H1 (cell line): ENCODE results near the gene CFDP1.

Experiments used
- ASH2L ChIP-seq: fragments of 200-600, 300-600 bp; sonication (generic); IDR thresholded peaks from one replicate; pipeline ENCODE4 v1.7.1; 2017; ENCODE audit warnings: low read length
- ATF3 ChIP-seq: IDR thresholded peaks from 2 replicates; pipeline ENCODE4 v1.6.1; 2011; ENCODE audit warnings: low read depth, mild to moderate bottlenecking, low read length; ENCODE audit not compliant: insufficient read depth
- CBX8 ChIP-seq: fragments of 300-800, 300-1000 bp; sonication (generic); IDR thresholded peaks from 2 replicates; pipeline ENCODE4 v1.7.1; 2016; ENCODE audit warnings: low read depth, low read length, borderline replicate concordance
- CTCF ChIP-seq, 3 experiments: IDR thresholded peaks; 1 replicate in 2 of 3; 2 replicates in 1 of 3; pipeline versions ENCODE4 v1.5.1 to v1.6.1; 2011; ENCODE audit warnings: low read length in 3 of 3, mild to moderate bottlenecking in 3 of 3, inconsistent platforms in 2 of 3, low read depth in 1 of 3, moderate library complexity in 1 of 3; ENCODE audit not compliant: insufficient read depth in 1 of 3; ENCODE audit errors: control extremely low read depth in 1 of 3
- EP300 ChIP-seq, 2 experiments: IDR thresholded peaks; 1 replicate in 1 of 2; 2 replicates in 1 of 2; pipeline ENCODE4 v1.6.1; 2011 to 2012; ENCODE audit warnings: low read depth in 2 of 2, low read length in 2 of 2, mild to moderate bottlenecking in 2 of 2, borderline replicate concordance in 1 of 2, inconsistent platforms in 1 of 2, moderate library complexity in 1 of 2
- POLR2A ChIP-seq, 2 experiments: IDR thresholded peaks; 1 replicate in 1 of 2; 2 replicates in 1 of 2; pipeline ENCODE4 v1.6.1; 2011; ENCODE audit warnings: low read depth in 2 of 2, low read length in 2 of 2, mild to moderate bottlenecking in 2 of 2; ENCODE audit errors: control extremely low read depth in 1 of 2
- RAD21 ChIP-seq, 2 experiments: IDR thresholded peaks in 1 of 2; conservative IDR thresholded peaks in 1 of 2; 2 replicates each; pipeline ENCODE4 v1.6.1; 2011; ENCODE audit warnings: low read depth in 2 of 2, low read length in 2 of 2, improper control_type of control experiment in 1 of 2, inconsistent platforms in 1 of 2, mild to moderate bottlenecking in 1 of 2, moderate library complexity in 1 of 2
- SRF ChIP-seq: IDR thresholded peaks from 2 replicates; pipeline ENCODE4 v1.6.1; 2011; ENCODE audit warnings: mild to moderate bottlenecking, low read depth, low read length, moderate library complexity
- TEAD4 ChIP-seq: IDR thresholded peaks from 2 replicates; pipeline ENCODE4 v1.6.1; 2012; ENCODE audit warnings: low read depth, low read length, inconsistent platforms, mixed read lengths

- TF ChIP-seq CBX8 = no peak
- no peak for TF ChIP-seq ATF3
- TF ChIP-seq CTCF (IDR thresholded peaks at IDR 0.05; ENCODE audit: control extremely low read depth in 1 of 3, insufficient read depth in 1 of 3, low read depth in 1 of 3, low read length in 3 of 3) = no peak
- no peak for TF ChIP-seq RAD21 (IDR thresholded peaks at IDR 0.05 in 1 of 2, conservative IDR thresholded peaks at IDR 0.05 in 1 of 2; ENCODE audit: low read depth in 2 of 2, low read length in 2 of 2)
- no peak for TF ChIP-seq EP300 (IDR thresholded peaks at IDR 0.05; ENCODE audit: borderline replicate concordance in 1 of 2, low read depth in 2 of 2, low read length in 2 of 2)
- TF ChIP-seq ASH2L = no peak
- TF ChIP-seq SRF = no peak
- no peak for TF ChIP-seq TEAD4
- TF ChIP-seq POLR2A (IDR thresholded peaks at IDR 0.05; ENCODE audit: control extremely low read depth in 1 of 2, low read depth in 2 of 2, low read length in 2 of 2) = no peak
Observed at GRCh38 chr16:75288181-75288580, 145.1 kb downstream of the CFDP1 start.
